HCT116 (cell line): ENCODE results near the gene VAV1. TPM values are rescaled to one million over a fixed set of nuclear protein-coding genes. Genes with fewer than 3 reads are reported as not detected.
A peak's percentile ranks its signal among the peaks of the same experiment; 100 is the strongest.

Experiments
- ATAC-seq: fragments of 200-7000 bp; cut with Tn5 transposase; 2 replicates; pipeline ENCODE4 v1.9.1; 2020; ENCODE audit warnings: mild to moderate bottlenecking, moderate library complexity
- BruUV-seq: library from RNA; stranded (reverse); fragments of 400-500 nt; replicated peaks from 2 replicates; lab custom pipeline; 2021; lab: Mats Ljungman, UMichigan
- CTCF ChIA-PET: fragments of 300-600 bp; sonication (Branson Sonifier 250); formaldehyde crosslinking; loops from one replicate; lab custom pipeline; 2021; ENCODE audit warnings: antibody characterized with exemption; lab: Charles Lee
- POLR2A ChIA-PET: fragments of 300-600, 350-600 bp; sonication (Branson Sonifier 250); formaldehyde crosslinking; loops from one replicate; lab custom pipeline; 2021; ENCODE audit warnings: antibody characterized with exemption; lab: Charles Lee
- RAD21 ChIA-PET, 2 experiments: fragments of 300-600 bp; sonication (Branson Sonifier 250); formaldehyde crosslinking; loops; one replicate each; lab custom pipeline; 2023; ENCODE audit warnings: low total read pairs in 2 of 2; ENCODE audit not compliant: uncharacterized antibody in 2 of 2, unreplicated experiment in 2 of 2, low non-redundant PET in 1 of 2; lab: Charles Lee
- DNase-seq: peaks from one replicate; pipeline ENCODE4 v3.0.0-alpha.2; 2010; ENCODE audit warnings: low read depth, low spot score
- H2AFZ ChIP-seq: fragments of 200-600 bp; shearing (Covaris generic), sonication (generic); 2 replicates; pipeline ENCODE4 v1.6.1; 2017; ENCODE audit warnings: low read depth, mixed run types, mixed read lengths, antibody characterized with exemption, low read length; ENCODE audit not compliant: poor library complexity, severe bottlenecking
- H3K27ac ChIP-seq: 2 replicates; pipeline ENCODE4 v1.5.1; 2012; ENCODE audit warnings: low read depth, low read length
- H3K27me3 ChIP-seq: fragments of 200-600 bp; sonication (generic); 2 replicates; pipeline ENCODE4 v1.6.1; 2016; ENCODE audit warnings: mixed run types, low read length, mixed read lengths; ENCODE audit not compliant: insufficient read depth
- H3K36me3 ChIP-seq, 2 experiments: fragments of 200-500 bp in 1 of 2; fragments of 200-600 bp in 1 of 2; sonication (Bioruptor generic) in 1 of 2; sonication (generic) in 1 of 2; 2 replicates each; pipeline versions ENCODE4 v1.5.1 to v1.6.1; 2014 to 2016; ENCODE audit warnings: low read length in 2 of 2, inconsistent platforms in 1 of 2, mixed read lengths in 1 of 2, mixed run types in 1 of 2; ENCODE audit not compliant: insufficient read depth in 2 of 2, control insufficient read depth in 1 of 2
- H3K4me1 ChIP-seq, 2 experiments: fragments of 200-600 bp in 1 of 2; sonication (generic) in 1 of 2; 2 replicates each; pipeline versions ENCODE4 v1.5.1 to v1.6.1; 2012 to 2017; ENCODE audit warnings: low read length in 2 of 2, inconsistent platforms in 1 of 2, mild to moderate bottlenecking in 1 of 2, mixed read lengths in 1 of 2, mixed run types in 1 of 2, moderate library complexity in 1 of 2; ENCODE audit not compliant: insufficient read depth in 2 of 2, control insufficient read depth in 1 of 2
- H3K4me2 ChIP-seq: fragments of 200-600 bp; sonication (generic); 2 replicates; pipeline ENCODE4 v1.6.1; 2017; ENCODE audit warnings: mixed run types, low read length, mixed read lengths
- H3K4me3 ChIP-seq, 2 experiments: fragments of 200-600 bp in 1 of 2; sonication (generic) in 1 of 2; replicated peaks in 1 of 2; 2 replicates each; pipeline ENCODE4 v1.5.1; 2011 to 2016; ENCODE audit warnings: low read length in 2 of 2, control low read depth in 1 of 2, low read depth in 1 of 2, mild to moderate bottlenecking in 1 of 2, mixed read lengths in 1 of 2, mixed run types in 1 of 2
- H3K79me2 ChIP-seq: fragments of 200-600 bp; sonication (generic); 2 replicates; pipeline ENCODE4 v1.6.1; 2017; ENCODE audit warnings: mild to moderate bottlenecking, mixed run types, low read length, moderate library complexity, mixed read lengths; ENCODE audit not compliant: insufficient read depth
- H3K9ac ChIP-seq: fragments of 200-600 bp; sonication (generic); 2 replicates; pipeline ENCODE4 v1.6.1; 2016; ENCODE audit warnings: low read length, mixed read lengths
- H3K9me2 ChIP-seq: fragments of 200-600 bp; sonication (generic), shearing (Covaris generic); 2 replicates; pipeline ENCODE4 v1.6.1; 2017; ENCODE audit warnings: mixed run types, mild to moderate bottlenecking, moderate library complexity; ENCODE audit not compliant: insufficient read depth
- H3K9me3 ChIP-seq, 2 experiments: fragments of 200-500 bp in 1 of 2; fragments of 200-600 bp in 1 of 2; sonication (Bioruptor generic) in 1 of 2; sonication (generic) in 1 of 2; 2 replicates each; pipeline ENCODE4 v1.6.1; 2014 to 2017; ENCODE audit warnings: low read length in 2 of 2, mixed read lengths in 2 of 2, inconsistent platforms in 1 of 2, low read depth in 1 of 2, mild to moderate bottlenecking in 1 of 2, mixed run types in 1 of 2, moderate library complexity in 1 of 2; ENCODE audit not compliant: control insufficient read depth in 1 of 2, insufficient read depth in 1 of 2
- H4K20me1 ChIP-seq: fragments of 200-600 bp; sonication (generic), shearing (Covaris generic); 2 replicates; pipeline ENCODE4 v1.6.1; 2017; ENCODE audit warnings: mixed run types, mild to moderate bottlenecking, moderate library complexity; ENCODE audit not compliant: insufficient read depth
- CBX3 ChIP-seq: IDR thresholded peaks from 2 replicates; pipeline ENCODE4 v1.6.1; 2012; ENCODE audit warnings: low read depth
- EGR1 ChIP-seq: IDR thresholded peaks from 2 replicates; pipeline ENCODE4 v1.6.1; 2012; ENCODE audit warnings: low read depth
- EZH2 ChIP-seq: fragments of 200-600 bp; sonication (generic); IDR thresholded peaks from 2 replicates; pipeline ENCODE4 v1.6.1; 2017; ENCODE audit warnings: antibody characterized with exemption, mixed run types
- POLR2AphosphoS5 ChIP-seq: IDR thresholded peaks from 2 replicates; pipeline ENCODE4 v1.6.1; 2011; ENCODE audit warnings: mild to moderate bottlenecking, low read depth, low read length, moderate library complexity
- SP1 ChIP-seq: IDR thresholded peaks from 2 replicates; pipeline ENCODE4 v1.6.1; 2012; ENCODE audit warnings: low read depth
- SRF ChIP-seq: IDR thresholded peaks from 2 replicates; pipeline ENCODE4 v1.6.1; 2012; ENCODE audit warnings: low read depth
- TCF7L2 ChIP-seq: IDR thresholded peaks from 2 replicates; pipeline ENCODE4 v1.7.0; 2011; ENCODE audit warnings: borderline replicate concordance, inconsistent platforms; ENCODE audit not compliant: insufficient read depth, insufficient read length; ENCODE audit errors: extremely low read depth
- intact Hi-C: fragments of 100-400 bp; cut with micrococcal nuclease; formaldehyde crosslinking; loops from 2 replicates; pipeline ENCODE4 v1.10.0; 2022
- total RNA-seq: library from RNA; stranded (reverse); gene quantifications from one replicate; pipeline ENCODE4 v1.2.1, GENCODE V29; 2021; ENCODE audit not compliant: unreplicated experiment
- TF ChIP-seq, protein P1 (sequence below), 3 experiments: fragments of 200-600 bp in 1 of 3; sonication (generic) in 1 of 3; IDR thresholded peaks in 2 of 3; conservative IDR thresholded peaks in 1 of 3; 2 replicates each; pipeline ENCODE4 v1.5.1; 2012 to 2017; ENCODE audit warnings: low read depth in 2 of 3, low read length in 2 of 3, antibody characterized with exemption in 1 of 3, borderline replicate concordance in 1 of 3, control low read depth in 1 of 3, mild to moderate bottlenecking in 1 of 3, mixed read lengths in 1 of 3, mixed run types in 1 of 3, moderate library complexity in 1 of 3; ENCODE audit not compliant: insufficient read depth in 1 of 3
- TF ChIP-seq, protein P2 (sequence below): IDR thresholded peaks from 2 replicates; pipeline ENCODE4 v1.6.1; 2011; ENCODE audit warnings: mild to moderate bottlenecking, low read length, moderate library complexity; ENCODE audit not compliant: insufficient replicate concordance; ENCODE audit errors: extremely low read depth
- TF ChIP-seq, protein P3 (sequence below): IDR thresholded peaks from 2 replicates; pipeline ENCODE4 v1.6.1; 2012
- TF ChIP-seq, protein P4 (sequence below): IDR thresholded peaks from 2 replicates; pipeline ENCODE4 v1.6.1; 2012; ENCODE audit warnings: low read depth

The VAV1 gene
- total RNA-seq, 1 experiment from 2014 or later, result 20.6 TPM

DNA sequence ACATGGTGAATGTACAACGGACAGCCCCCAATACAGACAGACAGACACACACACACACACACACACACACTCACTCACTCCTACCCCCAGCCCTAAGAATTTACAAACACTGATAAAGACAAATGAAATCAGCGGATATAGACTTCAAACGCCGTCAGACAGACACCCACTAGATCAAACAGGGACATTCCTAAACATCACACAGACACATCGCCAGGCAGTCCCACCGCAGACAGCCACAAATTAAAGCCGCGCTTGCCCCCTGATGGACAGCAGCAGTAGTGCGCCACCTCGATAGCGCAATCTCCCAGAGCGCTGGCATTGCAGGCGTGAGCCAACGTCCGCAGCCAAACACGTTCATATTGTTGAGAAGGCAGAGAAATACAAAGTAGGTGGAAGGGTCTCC, 90.2 kb downstream of the VAV1 start (continued):
- TF ChIP-seq, protein P1, sequence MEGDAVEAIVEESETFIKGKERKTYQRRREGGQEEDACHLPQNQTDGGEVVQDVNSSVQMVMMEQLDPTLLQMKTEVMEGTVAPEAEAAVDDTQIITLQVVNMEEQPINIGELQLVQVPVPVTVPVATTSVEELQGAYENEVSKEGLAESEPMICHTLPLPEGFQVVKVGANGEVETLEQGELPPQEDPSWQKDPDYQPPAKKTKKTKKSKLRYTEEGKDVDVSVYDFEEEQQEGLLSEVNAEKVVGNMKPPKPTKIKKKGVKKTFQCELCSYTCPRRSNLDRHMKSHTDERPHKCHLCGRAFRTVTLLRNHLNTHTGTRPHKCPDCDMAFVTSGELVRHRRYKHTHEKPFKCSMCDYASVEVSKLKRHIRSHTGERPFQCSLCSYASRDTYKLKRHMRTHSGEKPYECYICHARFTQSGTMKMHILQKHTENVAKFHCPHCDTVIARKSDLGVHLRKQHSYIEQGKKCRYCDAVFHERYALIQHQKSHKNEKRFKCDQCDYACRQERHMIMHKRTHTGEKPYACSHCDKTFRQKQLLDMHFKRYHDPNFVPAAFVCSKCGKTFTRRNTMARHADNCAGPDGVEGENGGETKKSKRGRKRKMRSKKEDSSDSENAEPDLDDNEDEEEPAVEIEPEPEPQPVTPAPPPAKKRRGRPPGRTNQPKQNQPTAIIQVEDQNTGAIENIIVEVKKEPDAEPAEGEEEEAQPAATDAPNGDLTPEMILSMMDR (IDR thresholded peaks at IDR 0.05 in 2 of 3, conservative IDR thresholded peaks at IDR 0.05 in 1 of 3; ENCODE audit: borderline replicate concordance in 1 of 3, insufficient read depth in 1 of 3, low read depth in 2 of 3, low read length in 2 of 3), result peak; percentile 85 to 96 (median 92)

DNA sequence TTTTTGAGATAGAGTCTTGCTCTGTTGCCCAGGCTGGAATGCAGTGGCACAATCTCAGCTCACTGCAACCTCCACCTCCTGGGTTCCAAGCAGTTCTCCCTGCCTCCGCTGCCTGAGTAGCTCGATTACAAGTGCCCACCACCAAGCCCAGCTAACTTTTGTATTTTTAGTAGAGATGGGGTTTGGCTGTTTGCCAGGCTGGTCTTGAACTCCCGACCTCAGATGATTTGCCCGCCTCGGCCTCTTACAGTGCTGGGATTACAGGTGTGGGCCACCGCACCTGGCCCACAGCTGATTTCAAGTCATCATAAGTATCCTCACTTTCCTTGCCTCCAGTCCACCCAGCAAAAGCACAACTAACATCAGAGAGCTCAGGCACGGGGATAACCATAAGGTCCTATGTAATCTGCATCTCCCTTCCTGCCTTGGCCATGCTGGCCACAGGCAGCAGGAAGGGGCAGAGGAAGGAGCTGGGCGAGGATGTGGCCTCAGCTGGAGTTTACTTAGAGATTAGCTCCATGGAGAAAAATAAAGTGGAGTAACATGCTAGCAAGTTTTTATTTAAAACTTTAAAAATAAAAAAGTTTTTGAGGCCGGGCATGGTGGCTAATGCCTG, 91.9 kb downstream of the VAV1 start:
- Histone ChIP-seq H3K79me2 (no peaks in the 10 kb centered on the region), H3K4me3 (no peak overlapping the region), H3K9ac (no peak overlapping the region), H3K36me3 (no peaks in the 10 kb centered on the region), H2AFZ (no peak overlapping the region), H3K27me3 (no peaks in the 10 kb centered on the region), H3K4me2 (no peak overlapping the region), H3K9me2 (no peaks in the 10 kb centered on the region), H3K9me3 (no peaks in the 10 kb centered on the region), H3K4me1 (peaks cover 0 to 8% of the 10 kb centered on the region in 2 experiments; a peak in 2 of 4 replicates), H3K27ac (no peak overlapping the region), H4K20me1 (no peaks in the 10 kb centered on the region)
- DNase-seq (no peak), ATAC-seq (no peak)
- intact Hi-C loops, result loop anchor here (5.0 kb wide), 1 partner anchor 647 kb away; no protein-coding TSS in a partner anchor
- ChIA-PET RAD21 (interaction anchor here (0.9 to 1.4 kb wide), 7 partner anchors 36 to 128 kb away, joined by 3 to 16 read pairs (median 5); partner anchors contain the start of gene GPR108 (in 2 of the 2)), CTCF (interaction anchor here (1.1 to 4.8 kb wide), 12 partner anchors 18 to 738 kb away, joined by 3 to 91 read pairs (median 6); partner anchors contain the start of gene GPR108), POLR2A (interaction anchor here (1.5 to 2.4 kb wide), 2 partner anchors 126 to 334 kb away, joined by 5 to 13 read pairs; partner anchors contain the start of genes GPR108 and TNFSF9)
- no TSS peak for BruUV-seq
- TF ChIP-seq, protein P1 (IDR thresholded peaks at IDR 0.05 in 2 of 3, conservative IDR thresholded peaks at IDR 0.05 in 1 of 3; ENCODE audit: borderline replicate concordance in 1 of 3, insufficient read depth in 1 of 3, low read depth in 2 of 3, low read length in 2 of 3), result no peak
- TF ChIP-seq CBX3 (no peak), TCF7L2 (no peak), EGR1 (no peak), SRF (no peak), SP1 (no peak), POLR2AphosphoS5 (no peak), EZH2 (no peak)
- TF ChIP-seq, protein P2, sequence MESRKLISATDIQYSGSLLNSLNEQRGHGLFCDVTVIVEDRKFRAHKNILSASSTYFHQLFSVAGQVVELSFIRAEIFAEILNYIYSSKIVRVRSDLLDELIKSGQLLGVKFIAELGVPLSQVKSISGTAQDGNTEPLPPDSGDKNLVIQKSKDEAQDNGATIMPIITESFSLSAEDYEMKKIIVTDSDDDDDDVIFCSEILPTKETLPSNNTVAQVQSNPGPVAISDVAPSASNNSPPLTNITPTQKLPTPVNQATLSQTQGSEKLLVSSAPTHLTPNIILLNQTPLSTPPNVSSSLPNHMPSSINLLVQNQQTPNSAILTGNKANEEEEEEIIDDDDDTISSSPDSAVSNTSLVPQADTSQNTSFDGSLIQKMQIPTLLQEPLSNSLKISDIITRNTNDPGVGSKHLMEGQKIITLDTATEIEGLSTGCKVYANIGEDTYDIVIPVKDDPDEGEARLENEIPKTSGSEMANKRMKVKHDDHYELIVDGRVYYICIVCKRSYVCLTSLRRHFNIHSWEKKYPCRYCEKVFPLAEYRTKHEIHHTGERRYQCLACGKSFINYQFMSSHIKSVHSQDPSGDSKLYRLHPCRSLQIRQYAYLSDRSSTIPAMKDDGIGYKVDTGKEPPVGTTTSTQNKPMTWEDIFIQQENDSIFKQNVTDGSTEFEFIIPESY, result no peak
- TF ChIP-seq, protein P3, sequence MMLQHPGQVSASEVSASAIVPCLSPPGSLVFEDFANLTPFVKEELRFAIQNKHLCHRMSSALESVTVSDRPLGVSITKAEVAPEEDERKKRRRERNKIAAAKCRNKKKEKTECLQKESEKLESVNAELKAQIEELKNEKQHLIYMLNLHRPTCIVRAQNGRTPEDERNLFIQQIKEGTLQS, result no peak
- TF ChIP-seq, protein P4, sequence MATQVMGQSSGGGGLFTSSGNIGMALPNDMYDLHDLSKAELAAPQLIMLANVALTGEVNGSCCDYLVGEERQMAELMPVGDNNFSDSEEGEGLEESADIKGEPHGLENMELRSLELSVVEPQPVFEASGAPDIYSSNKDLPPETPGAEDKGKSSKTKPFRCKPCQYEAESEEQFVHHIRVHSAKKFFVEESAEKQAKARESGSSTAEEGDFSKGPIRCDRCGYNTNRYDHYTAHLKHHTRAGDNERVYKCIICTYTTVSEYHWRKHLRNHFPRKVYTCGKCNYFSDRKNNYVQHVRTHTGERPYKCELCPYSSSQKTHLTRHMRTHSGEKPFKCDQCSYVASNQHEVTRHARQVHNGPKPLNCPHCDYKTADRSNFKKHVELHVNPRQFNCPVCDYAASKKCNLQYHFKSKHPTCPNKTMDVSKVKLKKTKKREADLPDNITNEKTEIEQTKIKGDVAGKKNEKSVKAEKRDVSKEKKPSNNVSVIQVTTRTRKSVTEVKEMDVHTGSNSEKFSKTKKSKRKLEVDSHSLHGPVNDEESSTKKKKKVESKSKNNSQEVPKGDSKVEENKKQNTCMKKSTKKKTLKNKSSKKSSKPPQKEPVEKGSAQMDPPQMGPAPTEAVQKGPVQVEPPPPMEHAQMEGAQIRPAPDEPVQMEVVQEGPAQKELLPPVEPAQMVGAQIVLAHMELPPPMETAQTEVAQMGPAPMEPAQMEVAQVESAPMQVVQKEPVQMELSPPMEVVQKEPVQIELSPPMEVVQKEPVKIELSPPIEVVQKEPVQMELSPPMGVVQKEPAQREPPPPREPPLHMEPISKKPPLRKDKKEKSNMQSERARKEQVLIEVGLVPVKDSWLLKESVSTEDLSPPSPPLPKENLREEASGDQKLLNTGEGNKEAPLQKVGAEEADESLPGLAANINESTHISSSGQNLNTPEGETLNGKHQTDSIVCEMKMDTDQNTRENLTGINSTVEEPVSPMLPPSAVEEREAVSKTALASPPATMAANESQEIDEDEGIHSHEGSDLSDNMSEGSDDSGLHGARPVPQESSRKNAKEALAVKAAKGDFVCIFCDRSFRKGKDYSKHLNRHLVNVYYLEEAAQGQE, result no peak
